Measurements from ENCODE around the gene ZNF101. TPM values are rescaled to one million over a fixed set of nuclear protein-coding genes. Genes with fewer than 3 reads are reported as not detected.

ZNF101 gene
- total RNA-seq, 1 donor from 2014 or later: 29.5 TPM

DNA sequence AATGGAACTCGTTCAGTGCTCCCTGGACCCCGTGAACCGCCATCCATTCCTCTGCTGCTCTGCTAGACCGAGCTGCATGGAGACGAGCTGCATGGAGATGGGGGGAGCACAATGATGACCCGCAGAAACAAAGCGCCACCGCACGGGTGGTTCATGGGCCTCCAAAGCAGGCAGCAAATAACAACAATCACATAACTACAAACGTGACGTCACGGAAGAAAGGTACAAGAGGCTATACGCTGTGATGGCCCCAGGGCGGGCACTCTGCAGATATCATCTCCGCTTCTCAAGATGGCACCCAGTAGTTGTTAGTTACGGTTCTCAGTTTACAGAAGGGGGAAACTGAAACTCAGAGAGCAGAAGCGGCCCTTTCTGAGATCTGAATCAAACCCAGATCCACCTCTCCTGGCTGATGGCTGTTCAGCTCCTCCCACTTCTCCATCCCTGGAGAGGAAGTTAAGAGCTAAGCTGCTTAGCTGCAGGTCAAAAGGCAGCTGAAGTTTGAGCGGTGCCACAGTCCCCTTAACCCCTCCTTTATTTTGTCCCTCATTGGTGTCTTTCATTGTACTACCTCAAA is 6.9 kb upstream of the ZNF101 start:
- Histone ChIP-seq H3K4me2 (peak overlapping the region; percentile 90), H3K27me3 (no peaks in the 10 kb centered on the region), H4K20me1 (ENCODE audit: low read depth) (peaks cover 28% of the 10 kb centered on the region), H3K4me3 (peak overlapping the region; percentile 86), H3K9ac (no peak overlapping the region), H3K4me1 (peaks cover 15% of the 10 kb centered on the region), H3K27ac (no peak overlapping the region), H3K9me3 (ENCODE audit: low read depth) (no peaks in the 10 kb centered on the region), H3F3A (ENCODE audit: low read depth) (peaks cover 29% of the 10 kb centered on the region), H3K79me2 (ENCODE audit: low read depth) (peaks cover 41% of the 10 kb centered on the region), H2AFZ (replicated peaks) (no peak overlapping the region), H3K36me3 (no peaks in the 10 kb centered on the region)
- H3K9me3 Mint-ChIP-seq: no peaks in the 10 kb centered on the region
- no peak overlapping the region for H3K27ac Mint-ChIP-seq
- peaks cover 3% of the 10 kb centered on the region for H3K27me3 Mint-ChIP-seq (ENCODE audit: insufficient read depth, low read depth)
- peak overlapping the region; percentile 92 for H3K4me3 Mint-ChIP-seq
- peaks cover 20% of the 10 kb centered on the region for H3K36me3 Mint-ChIP-seq
- H3K4me1 Mint-ChIP-seq: peaks cover 18% of the 10 kb centered on the region
- peak; percentile 87 for DNase-seq (ENCODE audit: low spot score)
- TF ChIP-seq EZH2 (IDR thresholded peaks at IDR 0.05) (no peak), EZH2phosphoT487 (IDR thresholded peaks at IDR 0.05) (no peak)
- TF ChIP-seq, protein P1, sequence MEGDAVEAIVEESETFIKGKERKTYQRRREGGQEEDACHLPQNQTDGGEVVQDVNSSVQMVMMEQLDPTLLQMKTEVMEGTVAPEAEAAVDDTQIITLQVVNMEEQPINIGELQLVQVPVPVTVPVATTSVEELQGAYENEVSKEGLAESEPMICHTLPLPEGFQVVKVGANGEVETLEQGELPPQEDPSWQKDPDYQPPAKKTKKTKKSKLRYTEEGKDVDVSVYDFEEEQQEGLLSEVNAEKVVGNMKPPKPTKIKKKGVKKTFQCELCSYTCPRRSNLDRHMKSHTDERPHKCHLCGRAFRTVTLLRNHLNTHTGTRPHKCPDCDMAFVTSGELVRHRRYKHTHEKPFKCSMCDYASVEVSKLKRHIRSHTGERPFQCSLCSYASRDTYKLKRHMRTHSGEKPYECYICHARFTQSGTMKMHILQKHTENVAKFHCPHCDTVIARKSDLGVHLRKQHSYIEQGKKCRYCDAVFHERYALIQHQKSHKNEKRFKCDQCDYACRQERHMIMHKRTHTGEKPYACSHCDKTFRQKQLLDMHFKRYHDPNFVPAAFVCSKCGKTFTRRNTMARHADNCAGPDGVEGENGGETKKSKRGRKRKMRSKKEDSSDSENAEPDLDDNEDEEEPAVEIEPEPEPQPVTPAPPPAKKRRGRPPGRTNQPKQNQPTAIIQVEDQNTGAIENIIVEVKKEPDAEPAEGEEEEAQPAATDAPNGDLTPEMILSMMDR (IDR thresholded peaks at IDR 0.05): no peak

DNA sequence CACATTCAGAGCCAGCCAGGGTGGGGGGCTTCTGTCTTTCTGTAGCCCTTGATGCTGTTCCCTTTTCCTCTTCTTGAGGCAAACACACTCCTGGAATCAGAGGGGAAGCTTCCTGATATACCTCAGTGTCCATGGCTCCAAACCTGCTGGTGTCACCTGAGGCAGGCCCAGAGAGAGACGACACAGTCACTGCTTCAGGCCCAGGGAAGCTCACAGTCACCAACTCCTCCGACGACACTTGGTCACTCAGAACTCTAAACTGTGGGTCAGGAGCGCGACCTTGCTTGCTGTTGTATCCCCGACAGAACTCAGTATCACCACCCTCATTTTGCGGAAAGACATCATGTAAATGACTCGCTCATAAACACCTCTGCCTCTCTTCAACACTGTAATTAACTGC is 6.3 kb upstream of the ZNF101 start:
- Mint-ChIP-seq H3K27ac (peak overlapping the region; percentile 70), H3K4me3 (peak overlapping the region; percentile 92), H3K9me3 (no peaks in the 10 kb centered on the region), H3K27me3 (ENCODE audit: insufficient read depth, low read depth) (peaks cover 3% of the 10 kb centered on the region), H3K36me3 (peaks cover 20% of the 10 kb centered on the region), H3K4me1 (peaks cover 18% of the 10 kb centered on the region)
- no peak overlapping the region for H3K9ac ChIP-seq
- no peak overlapping the region for H2AFZ ChIP-seq (replicated peaks)
- peaks cover 28% of the 10 kb centered on the region for H4K20me1 ChIP-seq (ENCODE audit: low read depth)
- peaks cover 29% of the 10 kb centered on the region for H3F3A ChIP-seq (ENCODE audit: low read depth)
- peaks cover 41% of the 10 kb centered on the region for H3K79me2 ChIP-seq (ENCODE audit: low read depth)
- no peaks in the 10 kb centered on the region for H3K36me3 ChIP-seq
- DNase-seq (ENCODE audit: low spot score): no peak
- H3K4me3 ChIP-seq: peak overlapping the region; percentile 86
- peak overlapping the region; percentile 90 for H3K4me2 ChIP-seq
- H3K9me3 ChIP-seq (ENCODE audit: low read depth): no peaks in the 10 kb centered on the region
- peaks cover 15% of the 10 kb centered on the region for H3K4me1 ChIP-seq
- TF ChIP-seq EZH2phosphoT487 (IDR thresholded peaks at IDR 0.05) (no peak), EZH2 (IDR thresholded peaks at IDR 0.05) (no peak)
- TF ChIP-seq, protein P1 (IDR thresholded peaks at IDR 0.05): no peak
- no peaks in the 10 kb centered on the region for H3K27me3 ChIP-seq
- H3K27ac ChIP-seq: no peak overlapping the region

DNA sequence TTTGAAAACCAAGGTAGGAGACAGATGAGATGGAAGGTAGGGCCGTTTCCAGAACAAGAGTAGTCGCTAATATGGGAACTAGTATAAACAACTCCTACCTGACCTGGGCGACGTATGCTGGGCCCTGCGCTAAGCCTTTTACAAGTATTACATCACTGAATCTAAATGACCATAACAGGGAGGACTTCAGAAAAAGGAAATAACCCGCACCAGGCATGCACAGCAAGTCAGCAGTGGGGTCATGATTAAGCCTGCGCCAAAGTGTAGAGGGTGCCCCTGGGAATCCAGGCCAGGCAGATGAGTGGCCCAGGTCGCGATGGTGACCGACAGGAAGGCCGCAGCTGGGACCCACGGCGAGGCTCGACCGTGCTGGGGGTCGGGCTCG is 5.8 kb upstream of the ZNF101 start:
- Histone ChIP-seq H3K9ac (peak overlapping the region; percentile 68), H3K4me2 (peak overlapping the region; percentile 90), H3K4me3 (peak overlapping the region; percentile 86), H3K27me3 (no peaks in the 10 kb centered on the region), H3K27ac (no peak overlapping the region), H2AFZ (replicated peaks) (no peak overlapping the region), H4K20me1 (ENCODE audit: low read depth) (peaks cover 28% of the 10 kb centered on the region), H3F3A (ENCODE audit: low read depth) (peaks cover 29% of the 10 kb centered on the region), H3K36me3 (no peaks in the 10 kb centered on the region), H3K9me3 (ENCODE audit: low read depth) (no peaks in the 10 kb centered on the region), H3K4me1 (peaks cover 15% of the 10 kb centered on the region), H3K79me2 (ENCODE audit: low read depth) (peaks cover 41% of the 10 kb centered on the region)
- H3K36me3 Mint-ChIP-seq: peaks cover 20% of the 10 kb centered on the region
- H3K27ac Mint-ChIP-seq: peak overlapping the region; percentile 70
- no peak for DNase-seq (ENCODE audit: low spot score)
- no peak for TF ChIP-seq EZH2 (IDR thresholded peaks at IDR 0.05)
- TF ChIP-seq, protein P1 (IDR thresholded peaks at IDR 0.05): no peak
- no peak for TF ChIP-seq EZH2phosphoT487 (IDR thresholded peaks at IDR 0.05)
- H3K4me1 Mint-ChIP-seq: peaks cover 18% of the 10 kb centered on the region
- peak overlapping the region; percentile 92 for H3K4me3 Mint-ChIP-seq
- peaks cover 3% of the 10 kb centered on the region for H3K27me3 Mint-ChIP-seq (ENCODE audit: insufficient read depth, low read depth)
- H3K9me3 Mint-ChIP-seq: no peaks in the 10 kb centered on the region

Data from neural progenitor cell (in vitro differentiated cells).